Measurements from ENCODE around the gene POU6F1. TPM values are rescaled to one million over a fixed set of nuclear protein-coding genes. Genes with fewer than 3 reads are reported as not detected.

The POU6F1 gene
- total RNA-seq, 2 donors from 2014 or later: 5.8 to 8.3 TPM

DNA sequence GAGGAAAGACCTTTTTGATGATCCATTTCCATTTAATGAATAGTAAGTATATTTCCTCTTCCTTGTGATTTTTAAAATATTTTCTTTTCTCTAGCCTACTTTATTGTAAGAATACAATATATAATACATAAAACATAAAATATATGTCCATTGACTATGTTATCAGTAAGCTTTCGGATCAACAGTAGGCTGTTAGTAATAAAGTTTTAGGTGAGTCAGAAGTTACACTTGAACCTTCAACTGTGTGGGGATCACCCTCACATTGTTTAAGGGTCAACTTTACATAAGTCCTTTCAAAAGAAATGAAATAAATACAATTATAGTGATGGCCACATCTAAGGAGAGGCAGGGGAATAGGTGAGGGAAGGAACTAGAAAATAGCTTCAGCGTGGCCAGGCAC, 40.0 kb downstream of the POU6F1 start:
- no peak for ATAC-seq
- no peak for DNase-seq
- intact Hi-C loops (cut with DNase I): no loop called here

DNA sequence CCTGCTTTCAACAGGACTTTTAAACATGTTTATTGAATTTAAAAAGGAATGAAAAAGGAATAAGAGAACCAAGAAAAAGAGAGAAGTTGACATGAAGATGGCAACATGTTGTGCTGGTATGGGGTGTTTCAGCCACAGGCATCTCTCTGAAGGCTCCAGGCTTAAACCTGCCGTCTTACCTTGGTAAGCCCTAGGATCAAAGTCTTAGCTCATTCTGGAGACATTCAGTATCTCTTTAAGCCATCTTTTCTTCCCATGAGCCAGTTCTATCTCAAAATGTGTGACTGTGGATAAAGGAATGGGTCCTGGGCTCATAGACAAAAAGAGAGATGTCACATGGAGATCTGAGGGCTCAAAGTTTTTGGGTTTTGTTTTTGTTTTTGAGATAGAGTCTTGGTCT, 43.4 kb downstream of the POU6F1 start:
- ATAC-seq: no peak
- no peak for DNase-seq
- intact Hi-C loops (cut with DNase I): no loop called here

DNA sequence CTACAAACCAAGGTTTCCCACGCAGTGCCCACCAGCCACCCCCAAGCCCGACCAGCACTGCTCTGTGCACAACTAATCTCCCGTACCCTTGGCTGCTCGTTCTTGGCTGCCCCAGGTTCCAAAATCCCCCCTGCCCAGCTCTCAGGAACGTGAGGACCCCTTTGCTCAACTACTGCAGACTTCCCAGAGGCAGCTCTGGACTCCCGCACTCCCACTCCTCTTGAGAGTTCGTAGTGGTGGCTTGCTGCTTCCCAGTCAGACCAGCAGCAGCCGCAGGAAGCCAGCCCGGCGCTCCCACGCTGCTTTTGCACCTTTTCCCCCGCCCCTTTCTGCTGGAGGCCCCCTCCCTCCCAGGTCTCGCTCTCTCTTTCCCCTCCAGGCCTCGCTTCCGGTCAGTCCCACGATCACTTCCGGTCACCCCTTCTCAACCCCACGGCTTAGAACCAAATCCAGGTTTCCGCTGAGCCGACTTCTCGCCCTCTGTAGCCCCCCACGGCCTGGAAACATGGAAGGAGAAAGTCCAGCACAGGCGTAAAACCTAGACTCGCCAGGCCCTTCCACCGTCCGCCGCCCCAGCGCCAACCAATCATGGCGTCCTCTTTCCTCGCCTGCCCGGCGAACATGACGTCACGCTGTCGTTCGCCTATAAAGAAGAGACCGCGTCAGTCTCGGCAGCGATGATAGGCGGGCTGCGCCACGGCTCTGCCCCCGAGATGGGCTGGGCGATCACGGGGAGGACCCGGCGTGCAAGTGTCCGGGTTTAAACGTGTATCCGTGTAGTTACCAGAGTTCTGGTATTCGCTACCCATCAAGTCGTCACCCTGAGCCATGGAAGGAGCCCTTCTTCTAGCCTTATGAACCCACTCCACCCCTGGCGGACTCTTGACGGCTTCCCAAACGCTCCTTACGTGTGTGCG, 45.1 kb downstream of the POU6F1 start, which contains the start of gene TFCP2:
Gene TFCP2, minus strand, starts transcription at position 621 of the 917 bp plus-strand sequence. CDS start 713 bp downstream, outside the sequence.
- intact Hi-C loops (cut with DNase I): no loop called here
- DNase-seq (peak; percentile 99), ATAC-seq (peak; percentile 99)

DNA sequence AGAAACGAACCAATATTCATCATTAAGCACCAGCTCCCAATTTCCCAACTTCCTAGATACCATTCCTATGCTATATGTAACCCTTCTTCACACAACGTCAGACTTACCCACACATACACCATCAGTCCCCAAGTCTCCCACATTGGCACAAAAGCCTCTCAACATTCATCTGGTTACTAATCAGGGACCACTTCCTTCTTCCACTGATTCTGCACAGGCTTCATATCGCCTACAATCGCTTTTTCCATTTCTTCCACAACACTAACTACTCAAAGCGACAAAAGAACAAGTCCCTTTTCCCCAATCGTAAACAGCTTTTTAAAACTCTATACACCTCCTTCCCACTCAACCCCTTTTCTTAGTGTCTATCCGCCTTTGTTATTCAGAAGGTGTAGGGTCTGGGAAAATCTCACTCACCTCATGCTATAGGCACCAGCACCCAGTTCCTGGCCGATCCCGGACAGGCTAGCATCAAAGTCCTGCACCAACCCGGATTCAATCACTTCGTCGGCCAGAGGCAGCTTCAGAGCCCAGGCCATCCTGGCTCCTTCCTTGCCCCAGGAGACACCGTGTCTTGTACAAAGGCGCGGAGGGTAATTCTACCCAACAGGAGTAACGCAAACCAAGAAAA, 45.9 kb downstream of the POU6F1 start:
- DNase-seq (no peak), ATAC-seq (peak; percentile 7 to 17)
- intact Hi-C loops (cut with DNase I): no loop called here

DNA sequence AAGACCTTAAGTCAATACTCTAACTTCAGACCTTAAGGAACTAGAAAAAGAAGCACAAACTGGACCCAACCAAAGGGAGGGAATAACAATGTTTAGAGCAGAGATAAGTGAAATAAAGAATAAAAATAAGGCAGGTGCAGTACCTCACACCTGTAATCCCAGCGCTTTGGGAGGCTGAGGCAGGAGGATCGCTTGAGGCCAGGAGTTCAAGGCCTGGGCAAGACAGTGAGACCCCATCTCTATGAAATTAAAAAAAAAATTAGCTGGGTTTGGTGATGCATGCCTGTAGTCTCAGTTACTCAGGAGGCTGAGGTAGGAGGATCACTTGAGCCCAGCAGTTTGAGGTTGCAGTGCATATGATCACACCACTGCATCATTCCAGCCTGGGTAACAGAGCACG, 54.1 kb downstream of the POU6F1 start:
- no peak for ATAC-seq
- intact Hi-C loops (cut with DNase I): no loop called here
- no peak for DNase-seq

DNA sequence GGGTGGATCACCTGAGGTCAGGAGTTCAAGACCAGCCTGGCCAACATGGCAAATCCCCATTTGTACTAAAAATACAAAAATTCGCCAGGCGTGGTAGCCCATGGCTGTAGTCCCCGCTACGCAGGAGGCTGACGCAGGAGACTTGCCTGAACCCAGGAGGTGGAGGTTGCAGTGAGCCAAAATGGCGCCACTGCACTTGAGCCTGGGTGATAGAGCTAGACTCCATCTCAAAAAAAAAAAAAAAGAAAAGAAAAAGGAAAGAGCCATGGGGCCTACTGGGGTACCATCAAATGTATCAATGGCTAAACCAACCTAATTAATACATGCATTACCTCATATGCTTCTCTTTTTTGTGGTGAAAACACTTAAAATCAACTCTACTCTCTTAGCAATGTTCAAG, 55.6 kb downstream of the POU6F1 start:
- ATAC-seq (no peak), DNase-seq (no peak)
- intact Hi-C loops (cut with DNase I): no loop called here

DNA sequence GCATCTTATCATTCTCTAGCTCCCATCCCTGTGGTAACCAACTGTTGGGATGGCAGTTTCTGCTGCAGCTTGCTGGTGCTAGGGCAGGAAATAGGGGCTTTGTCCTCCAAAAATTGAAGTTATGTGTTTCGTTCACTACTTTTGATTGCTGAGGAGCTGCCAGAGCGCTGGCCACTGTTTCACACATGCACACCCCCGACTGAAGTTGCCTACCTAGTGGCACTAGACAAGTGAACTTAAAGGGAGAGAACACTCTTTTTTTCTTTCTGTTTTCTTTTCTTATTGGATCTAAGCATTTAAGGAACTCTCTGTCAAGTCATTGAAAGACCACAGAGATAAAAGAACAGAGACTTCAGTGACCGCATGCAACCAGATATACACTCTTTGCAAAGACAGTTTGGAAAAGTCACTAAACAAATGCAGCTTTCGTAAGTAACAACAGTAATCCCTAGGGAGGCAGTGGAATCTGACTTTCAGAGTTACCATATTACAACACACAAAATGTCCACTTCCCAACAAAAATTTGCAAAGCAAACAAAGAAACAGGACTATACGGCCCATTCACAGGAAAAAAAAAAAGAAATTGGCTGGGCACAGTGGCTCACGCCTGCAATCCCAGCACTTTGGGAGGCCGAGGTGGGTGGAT, 56.9 kb downstream of the POU6F1 start:
- intact Hi-C loops (cut with DNase I): no loop called here
- no peak for DNase-seq
- peak in 1 of 2 donors; percentile 73 for ATAC-seq

DNA sequence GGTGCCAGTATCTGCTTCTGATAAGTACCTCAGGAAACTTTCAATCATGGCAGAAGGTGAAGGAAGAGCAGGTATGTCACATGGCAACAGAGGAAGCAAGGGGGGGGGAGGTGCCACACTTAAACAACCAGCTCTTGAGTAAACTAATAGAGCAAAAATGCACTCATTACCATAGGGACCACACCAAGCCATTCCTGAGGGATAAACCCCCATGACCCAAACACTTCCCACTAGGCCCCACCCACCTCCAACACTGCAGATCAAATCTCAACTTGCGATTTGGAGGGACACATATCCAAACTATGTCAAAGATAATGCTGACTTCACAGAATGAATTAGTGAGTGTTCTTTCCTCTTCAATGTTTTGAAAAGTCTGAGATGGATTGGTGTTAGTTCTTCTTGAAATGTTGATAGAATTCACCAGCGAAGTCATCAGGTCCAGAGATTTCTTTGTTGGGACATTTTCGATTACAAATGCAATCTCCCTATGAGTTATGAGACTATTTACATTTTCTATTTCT, 61.6 kb downstream of the POU6F1 start:
- intact Hi-C loops (cut with DNase I): no loop called here
- ATAC-seq (no peak), DNase-seq (no peak)

DNA sequence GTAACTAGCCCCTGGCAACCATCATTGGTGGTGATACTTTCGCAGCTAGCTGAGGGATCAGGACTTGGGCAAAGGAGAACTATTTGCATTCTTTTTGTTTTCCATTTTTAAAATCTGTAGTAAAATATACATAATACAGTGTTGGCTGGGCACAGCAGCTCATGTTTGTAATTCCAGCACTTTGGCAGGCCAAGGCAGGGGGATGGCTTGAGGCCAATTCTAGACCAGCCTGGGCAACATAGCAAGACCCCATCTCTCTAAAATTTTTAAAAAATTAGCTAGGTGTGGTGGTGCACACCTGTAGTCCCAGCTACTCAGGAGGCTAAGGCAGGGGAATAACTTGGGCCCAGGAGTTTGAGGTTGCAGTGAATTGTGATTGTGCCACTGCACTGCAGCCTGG, 64.9 kb downstream of the POU6F1 start:
- intact Hi-C loops (cut with DNase I): no loop called here
- no peak for DNase-seq
- no peak for ATAC-seq

DNA sequence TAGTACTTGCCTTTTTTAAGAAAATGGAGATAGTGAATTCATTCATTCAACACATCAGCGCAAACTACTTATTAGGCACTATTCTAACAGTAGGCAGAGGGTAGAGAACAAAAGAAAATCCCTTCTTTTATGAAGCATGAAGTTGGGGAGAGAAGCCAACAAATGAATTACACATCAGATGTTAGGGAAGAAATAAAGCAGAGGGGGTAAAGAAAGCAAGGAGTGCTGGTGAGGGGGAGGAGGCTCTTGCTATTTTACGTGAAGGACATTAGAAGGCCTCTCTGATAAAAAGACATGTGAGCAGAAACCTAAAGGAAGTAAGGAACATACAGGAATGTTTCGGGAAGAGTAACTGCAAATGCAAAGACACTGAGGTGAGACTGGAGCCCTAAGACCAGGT, 67.1 kb downstream of the POU6F1 start:
- DNase-seq: no peak
- no peak for ATAC-seq
- intact Hi-C loops (cut with DNase I): no loop called here

DNA sequence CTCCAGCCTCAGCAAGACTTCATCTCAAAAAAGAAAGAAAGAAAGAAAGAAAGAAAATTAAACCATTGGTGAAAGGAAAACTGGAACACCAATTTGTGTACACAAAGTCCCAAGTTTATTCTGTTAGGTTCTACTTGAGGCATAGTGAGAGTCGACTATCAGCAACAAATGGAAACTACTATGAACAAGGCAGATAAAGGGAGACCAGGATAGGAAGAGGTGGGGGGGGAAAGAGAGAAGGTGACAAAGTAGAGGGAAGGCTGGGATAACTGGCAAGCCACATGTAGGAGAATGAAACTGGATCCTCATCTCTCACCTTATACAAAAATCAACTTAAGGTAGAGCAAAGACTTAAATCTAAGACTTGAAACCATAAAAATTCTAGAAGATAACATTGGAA, 70.6 kb downstream of the POU6F1 start:
- intact Hi-C loops (cut with DNase I): no loop called here

DNA sequence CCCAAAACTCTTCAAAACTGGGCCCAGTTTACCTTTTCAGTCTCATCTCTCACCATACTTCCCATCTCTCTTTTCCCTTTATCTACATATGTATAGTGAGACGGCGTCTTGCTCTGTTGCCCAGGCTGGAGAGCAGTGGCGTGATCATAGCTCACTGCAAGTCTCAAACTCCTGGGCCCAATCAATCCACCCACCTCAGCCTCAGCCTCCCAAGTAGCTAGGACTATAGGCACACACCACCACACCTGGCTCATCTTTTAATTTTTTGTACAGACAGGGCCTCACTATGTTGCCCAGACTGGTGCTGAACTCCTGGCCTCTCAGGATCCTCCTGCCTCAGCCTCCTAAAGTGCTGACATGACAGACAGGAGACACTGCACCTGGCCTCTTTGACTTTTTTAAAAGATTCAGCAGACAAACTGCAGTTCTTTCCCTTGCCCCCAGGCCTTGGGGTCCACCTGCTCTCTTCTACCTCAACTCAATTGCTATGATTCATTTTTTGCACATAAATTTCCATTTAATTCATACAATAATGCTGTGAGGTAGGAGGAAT, 78.5 kb downstream of the POU6F1 start:
- no peak for DNase-seq
- no peak for ATAC-seq
- intact Hi-C loops (cut with DNase I): no loop called here

More for the DNA sequence above, 70.6 kb downstream of the POU6F1 start:
- ATAC-seq (no peak), DNase-seq (no peak)

Other genes starting within 250 kb of the POU6F1 start
- 10 to 100 TPM; 47.7 to 56.9 TPM for gene SLC11A2, start 191.7 kb downstream of the POU6F1 start, total RNA-seq
- 10 to 100 TPM; 23.7 to 26.7 TPM for gene LETMD1, start 169.7 kb downstream of the POU6F1 start, total RNA-seq
- gene CSRNP2, start 134.5 kb downstream of the POU6F1 start, total RNA-seq: 10 to 100 TPM; 18.9 to 22.6 TPM
- 10 to 100 TPM; 18.1 to 20.5 TPM for gene TFCP2, start 44.9 kb downstream of the POU6F1 start, total RNA-seq
- 100 to 1,000 TPM; 127 to 157 TPM for gene DAZAP2, start 20.8 kb upstream of the POU6F1 start, total RNA-seq
- 1 to 10 TPM; 5.0 to 6.0 TPM for gene SMAGP, start 52.4 kb upstream of the POU6F1 start, total RNA-seq
- 1 to 10 TPM; 3.2 to 4.0 TPM for gene BIN2, start 106.1 kb upstream of the POU6F1 start, total RNA-seq
- gene CELA1, start 128.6 kb upstream of the POU6F1 start, total RNA-seq: not detected
- 1 to 10 TPM; 3.6 to 4.4 TPM for gene GALNT6, start 173.3 kb upstream of the POU6F1 start, total RNA-seq
- gene SLC4A8, start 206.8 kb upstream of the POU6F1 start, total RNA-seq: under 1 TPM; 0.29 to 0.71 TPM